Ovary (tissue), 9 donors: ENCODE results near the gene KCNG2. TPM values are rescaled to one million over a fixed set of nuclear protein-coding genes. Genes with fewer than 3 reads are reported as not detected.
"Not testable (repeated sequence)": the region's sequence is repeated elsewhere in the genome, so short reads cannot be mapped to it uniquely, and the experiment has no call there.

Experiments used
- DNase-seq, 5 donors: peaks; one replicate each; pipeline ENCODE4 v3.0.0-alpha.2; 2019 to 2020
- H3K27ac ChIP-seq, 2 donors: fragments of 200-600 bp; one replicate each; pipeline versions ENCODE4 v1.5.1 to v1.8.0; 2019 to 2022
- H3K27me3 ChIP-seq: fragments of 200-600 bp; one replicate; pipeline ENCODE4 v1.8.0; 2022
- H3K36me3 ChIP-seq: fragments of 200-600 bp; sonication (generic); one replicate; pipeline ENCODE4 v1.5.1; 2019
- H3K4me1 ChIP-seq: one replicate; pipeline ENCODE4 v1.8.1; 2013; ENCODE audit warnings: mild to moderate bottlenecking, moderate library complexity; ENCODE audit not compliant: insufficient read depth
- H3K4me3 ChIP-seq: fragments of 200-600 bp; sonication (generic); one replicate; pipeline ENCODE4 v1.5.1; 2017
- H3K9me3 ChIP-seq, 2 donors: fragments of 200-600 bp in 1 of 2; sonication (generic) in 1 of 2; one replicate each; pipeline versions ENCODE4 v1.5.1 to v1.8.1; 2013 to 2019; ENCODE audit warnings: mild to moderate bottlenecking in 1 of 2, moderate library complexity in 1 of 2
- CTCF ChIP-seq, 3 donors: fragments of 450-650 bp in 2 of 3; fragments of 200-600 bp in 1 of 3; IDR thresholded peaks; one replicate each; pipeline versions ENCODE4 v1.5.1 to v1.8.0; 2016 to 2022; ENCODE audit warnings: antibody characterized with exemption in 3 of 3, mild to moderate bottlenecking in 1 of 3
- EP300 ChIP-seq: sonication (generic); formaldehyde crosslinking; IDR thresholded peaks from one replicate; pipeline ENCODE4 v1.6.1; 2017; ENCODE audit warnings: antibody characterized with exemption
- POLR2A ChIP-seq: fragments of 450-650 bp; IDR thresholded peaks from one replicate; pipeline ENCODE4 v1.6.1; 2017; ENCODE audit warnings: antibody characterized with exemption, mild to moderate bottlenecking, moderate library complexity
- WGBS, 3 donors: extraction: QIAGEN DNeasy Blood & Tissue Kit in 1 of 3; methylation state at CpG; one replicate each; pipeline versions ENCODE4 v1.1.5 to v1.1.7; 2013 to 2017; 5-methylcytosine and 5-hydroxymethylcytosine counted together
- intact Hi-C, 4 donors: fragments of 100-400 bp; cut with DNase I; formaldehyde crosslinking; loops; one replicate each; pipeline versions ENCODE4 v1.11.0 to v1.15.1; 2022 to 2023
- polyA plus RNA-seq, 2 donors: library from polyadenylated mRNA; stranded (reverse); fragments of 200-250 nt in 1 of 2; fragments of 350-450 nt in 1 of 2; fragmentation: Illumina TruSeq in 1 of 2; extraction: RNeasy Lipid Tissue Mini Kit (QIAGEN cat#74804) in 1 of 2; gene quantifications; one replicate each; pipeline ENCODE4 v1.2.3, GENCODE V29; 2013 to 2014
- total RNA-seq, 7 donors: library from RNA; depleted of rRNA in 2 of 7; stranded (reverse); fragments of >200 nt in 2 of 7; fragmentation: NEBNext Ultra II Directional in 3 of 7; extraction: Animal tissue kit (Norgen Biotek cat#: 25700) in 3 of 7; gene quantifications; one replicate each; pipeline versions ENCODE4 v1.1.0 to v1.2.4, GENCODE V29; 2016 to 2023
- donor health status: DM: no; HTN: no; CAD: no; lungs with moderate emphysema.
- donor health status: DM: no; HTN: no; CAD: no.
- donor health status: Bipolar disorder and iron deficiency.
- donor health status: DM: yes; HTN: yes; CAD: no.
- donor health status: DM: no; HTN: no; CAD: no.
- donor health status: DM: yes; HTN: yes; CAD: no.

The KCNG2 gene
- total and polyA plus RNA-seq, 9 donors: 0.10 to 0.80 (median 0.21) TPM; not detected in 3

GRCh38 chr18:79875931-79876461, 78.3 kb downstream of the KCNG2 start:
- no peaks in the 10 kb centered on the region for H3K4me1 ChIP-seq
- H3K4me3 ChIP-seq: no peak overlapping the region
- TF ChIP-seq POLR2A: no peak
- no peak for TF ChIP-seq EP300
- TF ChIP-seq CTCF (IDR thresholded peaks at IDR 0.05): no peak
- no peaks in the 10 kb centered on the region for H3K27me3 ChIP-seq
- no peak overlapping the region for H3K27ac ChIP-seq
- peaks cover 0 to 4% of the 10 kb centered on the region in 2 donors for H3K9me3 ChIP-seq
- DNase-seq: peak in 1 of 5 donors; percentile 17
- WGBS, 3 donors: 84 to 92% (median 84%) methylated on average over 22 to 23 of the region's 23 CpGs
- H3K36me3 ChIP-seq: no peaks in the 10 kb centered on the region
- intact Hi-C loops: no loop called here

DNA sequence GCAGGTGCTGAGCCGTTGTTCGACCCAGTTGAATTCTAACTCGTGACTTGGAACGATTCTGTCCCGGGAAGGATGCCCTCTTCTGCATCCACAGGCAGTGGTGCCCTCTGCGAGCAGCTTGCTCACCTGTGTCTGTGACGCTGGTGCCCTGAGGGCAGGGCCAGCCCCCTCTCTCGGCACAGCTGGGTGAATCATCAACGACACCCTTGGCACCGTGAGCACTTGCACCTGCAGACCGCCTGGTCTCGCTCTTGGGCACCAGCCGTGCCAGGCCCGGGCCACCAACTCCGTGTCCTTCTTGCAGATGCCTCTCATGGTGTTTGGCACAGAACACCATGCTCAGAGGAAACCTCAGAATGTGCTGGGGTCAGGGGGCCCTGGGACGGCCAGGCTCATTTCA, 78.8 kb downstream of the KCNG2 start:
- peaks cover 0 to 4% of the 10 kb centered on the region in 2 donors for H3K9me3 ChIP-seq
- intact Hi-C loops: no loop called here
- WGBS, 3 donors: 77 to 81% (median 77%) methylated on average over 15 to 16 of the region's 16 CpGs
- TF ChIP-seq EP300: no peak
- no peak for TF ChIP-seq CTCF (IDR thresholded peaks at IDR 0.05)
- no peak for TF ChIP-seq POLR2A
- H3K4me3 ChIP-seq: no peak overlapping the region
- no peaks in the 10 kb centered on the region for H3K27me3 ChIP-seq
- H3K4me1 ChIP-seq: no peaks in the 10 kb centered on the region
- H3K27ac ChIP-seq: no peak overlapping the region
- H3K36me3 ChIP-seq: no peaks in the 10 kb centered on the region
- DNase-seq: peak in 1 of 5 donors; percentile 20

DNA sequence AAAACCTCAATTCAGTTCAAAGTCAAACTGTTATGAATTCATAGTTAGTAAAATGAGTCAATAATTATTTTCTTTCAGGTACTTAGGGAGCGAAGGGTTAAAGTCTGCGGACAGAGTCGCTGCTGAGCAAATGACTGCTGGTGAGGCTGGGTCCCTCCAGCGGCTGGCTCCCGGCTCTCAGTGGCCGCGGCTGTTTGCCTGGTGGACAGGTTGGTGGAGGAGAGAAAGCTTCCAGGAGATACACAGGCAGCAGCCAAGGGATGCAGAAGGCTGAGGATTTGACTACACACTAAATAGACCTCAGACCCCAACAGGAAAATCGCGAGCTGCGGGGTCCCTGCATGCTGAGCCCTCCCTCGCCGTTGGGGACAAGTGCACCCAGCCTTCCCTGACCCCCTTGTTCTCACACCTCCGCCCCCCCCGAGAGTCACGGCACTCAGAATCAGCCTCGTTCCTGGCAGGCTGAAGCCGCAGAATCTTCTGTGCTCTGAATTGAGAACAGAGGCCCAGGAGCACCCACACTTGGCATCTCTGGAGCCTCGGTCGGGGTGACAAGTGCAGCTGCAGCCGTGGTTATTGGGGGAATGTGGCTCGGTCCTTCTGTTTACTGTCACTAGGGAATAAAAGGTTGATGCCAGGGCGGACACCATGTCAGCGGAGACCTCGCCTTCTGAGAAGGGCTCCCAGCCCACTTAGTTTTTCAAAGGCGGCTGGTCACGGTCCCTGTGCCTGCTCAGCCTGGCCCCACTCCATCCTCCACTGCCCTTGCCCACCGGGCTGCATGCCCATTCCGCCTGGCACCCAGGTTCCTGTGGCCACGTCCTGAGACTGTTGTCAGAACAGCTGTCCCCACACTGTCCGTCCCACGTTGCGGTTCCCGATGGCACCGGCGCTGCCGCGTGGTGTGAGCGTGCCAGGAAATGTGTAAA, 79.7 kb downstream of the KCNG2 start:
- intact Hi-C loops: no loop called here

DNA sequence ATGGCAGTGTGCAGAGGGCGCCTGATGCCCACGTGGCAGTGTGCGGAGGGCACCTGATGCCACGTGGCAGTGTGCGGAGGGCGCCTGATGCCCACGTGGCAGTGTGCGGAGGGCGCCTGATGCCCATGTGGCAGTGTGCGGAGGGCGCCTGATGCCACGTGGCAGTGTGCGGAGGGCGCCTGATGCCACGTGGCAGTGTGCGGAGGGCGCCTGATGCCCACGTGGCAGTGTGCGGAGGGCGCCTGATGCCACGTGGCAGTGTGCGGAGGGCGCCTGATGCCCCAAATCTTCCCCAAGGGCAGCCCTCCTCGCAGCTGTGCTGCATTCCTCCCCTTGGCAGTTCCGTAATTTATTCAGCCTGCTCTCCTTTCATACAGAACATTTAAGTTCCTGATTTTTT, 80.5 kb downstream of the KCNG2 start:
- WGBS, 3 donors: 89 to 92% (median 91%) methylated on average over 22 to 25 of the region's 25 CpGs
- H3K27me3 ChIP-seq, intact Hi-C loops: not testable (repeated sequence)

More for the DNA sequence above, 79.7 kb downstream of the KCNG2 start:
- Histone ChIP-seq H3K27ac (no peak overlapping the region), H3K27me3 (no peaks in the 10 kb centered on the region), H3K36me3 (no peaks in the 10 kb centered on the region), H3K9me3 (peaks cover 0 to 4% of the 10 kb centered on the region in 2 donors), H3K4me3 (no peak overlapping the region), H3K4me1 (no peaks in the 10 kb centered on the region)
- DNase-seq: no peak
- no peak for TF ChIP-seq POLR2A
- no peak for TF ChIP-seq EP300
- TF ChIP-seq CTCF (IDR thresholded peaks at IDR 0.05): no peak
- 51 to 57% (median 54%) methylated on average over 38 of the region's 38 CpGs for whole genome bisulfite sequencing, 3 donors

More for the DNA sequence above, 80.5 kb downstream of the KCNG2 start:
- not testable (repeated sequence) for H3K4me1 ChIP-seq, H3K27ac ChIP-seq, H3K4me3 ChIP-seq, H3K9me3 ChIP-seq, DNase-seq, H3K36me3 ChIP-seq
